K562 (cell line): ENCODE measurements around the gene BCAR3. TPM values are rescaled to one million over a fixed set of nuclear protein-coding genes. Genes with fewer than 3 reads are reported as not detected.

Experiments
- ATAC-seq: fragments of 200-7000 bp; cut with Tn5 transposase; 3 replicates; pipeline ENCODE4 v1.9.1; 2020; ENCODE audit warnings: moderate library complexity
- BruUV-seq: library from RNA; stranded (reverse); fragments of 400-500 nt; replicated peaks from 2 replicates; lab custom pipeline; 2021; lab: Mats Ljungman, UMichigan
- CTCF ChIA-PET: fragments of 300-600 bp; formaldehyde crosslinking; extraction: SDS; loops from one replicate; lab custom pipeline; 2021; ENCODE audit warnings: low intra/inter-chr PET ratio; lab: Yijun Ruan, JAX
- POLR2A ChIA-PET: fragments of 300-600, 350-650 bp; sonication (Branson Sonifier 250); formaldehyde crosslinking; extraction: SDS; loops from one replicate; lab custom pipeline; 2021; ENCODE audit warnings: antibody characterized with exemption, inconsistent platforms; lab: Yijun Ruan, JAX
- DNase-seq, 4 experiments: peaks; one replicate each; pipeline versions ENCODE4 v3.0.0 to v3.0.0-alpha.2; 2011 to 2018; ENCODE audit warnings: low spot score in 3 of 4, mixed read lengths in 3 of 4; ENCODE audit errors: extremely low read depth in 1 of 4
- FAIRE-seq: peaks from 2 replicates; lab custom pipeline; 2011; peaks lifted over from hg19 to GRCh38; lab: Jason Lieb, UNC
- H2AFZ ChIP-seq: 2 replicates; pipeline ENCODE4 v1.6.0; 2011; ENCODE audit warnings: low read depth, low read length, control low read depth, inconsistent platforms
- H3K27ac ChIP-seq: fragments of 200-600 bp; 3 replicates; pipeline ENCODE4 v1.8.0; 2011; ENCODE audit warnings: low read depth, mild to moderate bottlenecking, control low read depth, inconsistent platforms, low read length, moderate library complexity, mixed read lengths; ENCODE audit errors: extremely low read depth
- H3K27me3 ChIP-seq, 2 experiments: fragments of 300-600 bp in 1 of 2; 2 replicates in 1 of 2; 3 replicates in 1 of 2; pipeline versions ENCODE4 v1.6.0 to v1.8.0; 2011; ENCODE audit warnings: inconsistent platforms in 2 of 2, low read length in 2 of 2, mild to moderate bottlenecking in 1 of 2, mixed read lengths in 1 of 2, moderate library complexity in 1 of 2; ENCODE audit not compliant: control insufficient read depth in 2 of 2, insufficient read depth in 2 of 2
- H3K36me3 ChIP-seq: fragments of 300-600 bp; 3 replicates; pipeline ENCODE4 v1.8.0; 2011; ENCODE audit warnings: mild to moderate bottlenecking, low read length, inconsistent platforms; ENCODE audit not compliant: control insufficient read depth, insufficient read depth
- H3K4me1 ChIP-seq, 2 experiments: fragments of 200-600 bp in 1 of 2; replicated peaks in 1 of 2; 2 replicates in 1 of 2; 3 replicates in 1 of 2; pipeline versions ENCODE4 v1.5.1 to v1.8.0; 2011; ENCODE audit warnings: inconsistent platforms in 2 of 2, low read length in 2 of 2, mild to moderate bottlenecking in 1 of 2, mixed read lengths in 1 of 2, moderate library complexity in 1 of 2; ENCODE audit not compliant: control insufficient read depth in 2 of 2, insufficient read depth in 2 of 2
- H3K4me2 ChIP-seq: 2 replicates; pipeline ENCODE4 v1.6.1; 2011; ENCODE audit warnings: low read length, control low read depth, inconsistent platforms, mixed read lengths; ENCODE audit not compliant: insufficient read depth
- H3K4me3 ChIP-seq: fragments of 200-600 bp; sonication (generic), shearing (Covaris generic); 2 replicates; pipeline ENCODE4 v1.5.1; 2016; ENCODE audit warnings: control low read depth, inconsistent platforms
- H3K79me2 ChIP-seq: fragments of 200-600 bp; 3 replicates; pipeline ENCODE4 v1.8.0; 2011; ENCODE audit warnings: low read length, inconsistent platforms; ENCODE audit not compliant: control insufficient read depth, insufficient read depth
- H3K9ac ChIP-seq, 2 experiments: 2 replicates each; pipeline versions ENCODE4 v1.6.0 to v1.6.1; 2011; ENCODE audit warnings: low read depth in 2 of 2, low read length in 2 of 2, control low read depth in 1 of 2, inconsistent platforms in 1 of 2, mild to moderate bottlenecking in 1 of 2, mixed read lengths in 1 of 2; ENCODE audit not compliant: insufficient read depth in 1 of 2
- H3K9me1 ChIP-seq: one replicate; pipeline ENCODE4 v1.6.0; 2011; ENCODE audit warnings: inconsistent platforms, mild to moderate bottlenecking, low read length, moderate library complexity; ENCODE audit not compliant: control insufficient read depth, insufficient read depth
- H3K9me3 ChIP-seq: replicated peaks from 2 replicates; pipeline ENCODE4 v1.5.1; 2011; ENCODE audit warnings: low read depth, low read length, inconsistent platforms; ENCODE audit not compliant: control insufficient read depth, insufficient read depth
- H4K20me1 ChIP-seq: replicated peaks from 2 replicates; pipeline ENCODE4 v1.6.1; 2011; ENCODE audit warnings: low read length, inconsistent platforms, mixed read lengths; ENCODE audit not compliant: control insufficient read depth, insufficient read depth
- ARNT ChIP-seq, 2 experiments: fragments of 450-650 bp; IDR thresholded peaks; 2 replicates each; pipeline ENCODE4 v1.6.1; 2016; ENCODE audit warnings: mild to moderate bottlenecking in 1 of 2
- CEBPG ChIP-seq, 3 experiments: fragments of 200-800 bp in 1 of 3; sonication (Bioruptor generic) in 1 of 3; sonication (generic) in 1 of 3; formaldehyde crosslinking in 1 of 3; IDR thresholded peaks in 2 of 3; conservative IDR thresholded peaks in 1 of 3; 2 replicates each; pipeline versions ENCODE4 v1.6.1 to v1.8.0; 2016 to 2022; ENCODE audit warnings: missing compliant biosample characterization in 2 of 3, missing genetic modification characterization in 2 of 3, mild to moderate bottlenecking in 1 of 3, missing genetic modification reagents in 1 of 3
- CREBBP ChIP-seq: IDR thresholded peaks from one replicate; pipeline ENCODE4 v1.6.1; 2012; ENCODE audit warnings: low read depth, mild to moderate bottlenecking, control low read depth, inconsistent platforms, low read length
- FOXP1 ChIP-seq: sonication (generic); formaldehyde crosslinking; IDR thresholded peaks from 2 replicates; pipeline ENCODE4 v1.8.0; 2022; ENCODE audit warnings: mild to moderate bottlenecking, missing genetic modification reagents
- MTA1 ChIP-seq: fragments of 450-650 bp; IDR thresholded peaks from 2 replicates; pipeline ENCODE4 v1.6.1; 2017; ENCODE audit warnings: borderline replicate concordance
- POLR2H ChIP-seq: IDR thresholded peaks from 2 replicates; pipeline ENCODE4 v1.6.1; 2016; ENCODE audit warnings: missing genetic modification characterization, low read depth, mild to moderate bottlenecking, control low read depth, missing compliant biosample characterization, moderate library complexity
- SIX5 ChIP-seq, 2 experiments: IDR thresholded peaks; 2 replicates each; pipeline ENCODE4 v1.6.1; 2011; ENCODE audit warnings: low read length in 2 of 2, borderline replicate concordance in 1 of 2, low read depth in 1 of 2, mild to moderate bottlenecking in 1 of 2, moderate library complexity in 1 of 2; ENCODE audit not compliant: insufficient read depth in 1 of 2
- SRSF1 ChIP-seq: fragments of 200-400 bp; formaldehyde crosslinking; IDR thresholded peaks from 2 replicates; pipeline ENCODE4 v1.6.1; 2017; ENCODE audit warnings: mild to moderate bottlenecking, low read depth, low read length, moderate library complexity
- ZNF23 ChIP-seq: fragments of 250-450 bp; sonication (Bioruptor Pico); IDR thresholded peaks from 2 replicates; pipeline ENCODE4 v1.4.0; 2020; ENCODE audit warnings: mild to moderate bottlenecking
- ZNF347 ChIP-seq: fragments of 450-650 bp; formaldehyde crosslinking; IDR thresholded peaks from 2 replicates; pipeline ENCODE4 v1.4.0; 2020; ENCODE audit warnings: low read depth, mild to moderate bottlenecking, moderate library complexity
- WGBS: fragments of 100-300 bp; shearing (Covaris generic); methylation state at CpG from one replicate; pipeline ENCODE4 v1.1.6; 2016; ENCODE audit warnings: low coverage, mixed read lengths; ENCODE audit not compliant: insufficient coverage; ENCODE audit errors: missing lambda C conversion rate; 5-methylcytosine and 5-hydroxymethylcytosine counted together
- in situ Hi-C: fragments of 300-500 bp; cut with MboI; formaldehyde crosslinking; loops from 4 replicates; pipeline ENCODE4 v1.15.0; 2018; ENCODE audit warnings: inconsistent platforms, mixed read lengths
- intact Hi-C: fragments of 100-400 bp; cut with micrococcal nuclease; formaldehyde crosslinking; loops from 2 replicates; pipeline ENCODE4 v1.14.2; 2022
- polyA plus RNA-seq, 8 experiments: library from polyadenylated mRNA; depleted of rRNA in 4 of 8; stranded (reverse) in 5 of 8; unstranded in 3 of 8; fragments of >200 nt; fragmentation: Nextera tagmentation in 2 of 8; fragmentation: Illumina TruSeq in 1 of 8; extraction: Ambion mirVana in 2 of 8; extraction: Trizol in 1 of 8; gene quantifications; 2 replicates each; pipeline versions ENCODE4 v1.2.1 to v1.2.3, GENCODE V29; 2011 to 2014; ENCODE audit warnings: inconsistent platforms in 1 of 8, missing spikeins in 1 of 8
- total RNA-seq, 7 experiments: library from RNA; depleted of rRNA in 6 of 7; stranded (reverse); fragments of >200 nt in 6 of 7; fragmentation: Illumina TruSeq in 2 of 7; extraction: Trizol in 2 of 7; gene quantifications; 2 replicates each; pipeline versions ENCODE4 v1.2.1 to v1.2.3, GENCODE V29; 2011 to 2021; ENCODE audit warnings: low replicate concordance in 1 of 7

Gene BCAR3
- total and polyA plus RNA-seq, 9 of the 15 experiments (the other 6 are each of a cell fraction or from before 2014, with no cell fraction given), result 1.8 to 6.3 (median 3.8) TPM

GRCh38 chr1:93667642-93668041 lies 14.0 kb downstream of the BCAR3 start (continued):
- TF ChIP-seq ARNT (IDR thresholded peaks at IDR 0.05) (no peak), ZNF347 (CRISPR knock-in tag) (no peak), FOXP1 (CRISPR knock-in tag) (no peak), POLR2H (no peak), ZNF23 (CRISPR knock-in tag) (no peak)

- Histone ChIP-seq H3K4me3 (no peak overlapping the region), H3K4me2 (no peak overlapping the region), H3K9ac (no peak overlapping the region), H3K36me3 (no peaks in the 10 kb centered on the region), H3K4me1 (peaks cover 3 to 43% of the 10 kb centered on the region in 2 experiments; a peak in 4 of 5 replicates), H4K20me1 (no peaks in the 10 kb centered on the region), H3K27me3 (no peaks in the 10 kb centered on the region), H3K9me1 (no peaks in the 10 kb centered on the region), H3K79me2 (no peaks in the 10 kb centered on the region), H3K9me3 (no peaks in the 10 kb centered on the region), H2AFZ (no peak overlapping the region), H3K27ac (no peak overlapping the region)
- ATAC-seq (no peak), DNase-seq (no peak), FAIRE-seq (no peak)
- no TSS peak for BruUV-seq
- in situ Hi-C loops (no loop called here), intact Hi-C loops (no loop called here)
- ChIA-PET POLR2A (interaction anchor here (0.9 to 2.1 kb wide), 2 partner anchors 11 to 29 kb away, joined by 3 to 4 read pairs; no protein-coding TSS in a partner anchor), CTCF (no interaction called here)
- WGBS, result 72% methylated on average over 13 of the region's 14 CpGs
- no peak for TF ChIP-seq CREBBP
- TF ChIP-seq SRSF1, result no peak
- TF ChIP-seq MTA1, result no peak
- TF ChIP-seq SIX5 (IDR thresholded peaks at IDR 0.05; ENCODE audit: borderline replicate concordance in 1 of 2, insufficient read depth in 1 of 2, low read depth in 1 of 2, low read length in 2 of 2), result no peak
- TF ChIP-seq CEBPG (CRISPR knock-in tag; IDR thresholded peaks at IDR 0.05), result no peak
- no peak for TF ChIP-seq CEBPG (tag; conservative IDR thresholded peaks at IDR 0.05 in 1 of 2, IDR thresholded peaks at IDR 0.05 in 1 of 2)
Observed at GRCh38 chr1:93666613-93667384, 14.8 kb downstream of the BCAR3 start.
